IMR-90 (cell line): ENCODE data around the gene CST11. TPM values are rescaled to one million over a fixed set of nuclear protein-coding genes. Genes with fewer than 3 reads are reported as not detected.

Source experiments
- ATAC-seq: fragments of 200-7000 bp; cut with Tn5 transposase; 2 replicates; pipeline ENCODE4 v1.9.1; 2020; ENCODE audit warnings: low read depth, mild to moderate bottlenecking, moderate library complexity
- BruUV-seq: library from RNA; stranded (reverse); fragments of 400-500 nt; replicated peaks from 2 replicates; lab custom pipeline; 2021; lab: Mats Ljungman, UMichigan
- CTCF ChIA-PET: fragments of 300-600 bp; formaldehyde crosslinking; extraction: SDS; loops from one replicate; lab custom pipeline; 2021; ENCODE audit warnings: antibody characterized with exemption; lab: Yijun Ruan, JAX
- POLR2A ChIA-PET: fragments of 300-600 bp; sonication (Branson Sonifier 250); formaldehyde crosslinking; loops from one replicate; lab custom pipeline; 2022; ENCODE audit warnings: antibody characterized with exemption; ENCODE audit not compliant: unreplicated experiment; lab: Charles Lee
- DNase-seq: peaks from one replicate; pipeline ENCODE4 v3.0.0; 2013
- H2AFZ ChIP-seq: replicated peaks from 2 replicates; pipeline ENCODE3; 2013; ENCODE audit warnings: low read length, mild to moderate bottlenecking; ENCODE audit not compliant: poor library complexity
- H2AK5ac ChIP-seq: 2 replicates; pipeline ENCODE4 v1.6.1; 2013; ENCODE audit warnings: low read depth, low read length, inconsistent platforms
- H2AK9ac ChIP-seq: replicated peaks from 2 replicates; pipeline ENCODE3; 2013; ENCODE audit warnings: mild to moderate bottlenecking, low read depth, low read length, moderate library complexity; ENCODE audit not compliant: poor library complexity
- H2BK120ac ChIP-seq: 2 replicates; pipeline ENCODE4 v1.6.1; 2013; ENCODE audit warnings: low read depth, low read length, inconsistent platforms
- H2BK15ac ChIP-seq: 3 replicates; pipeline ENCODE4 v1.6.1; 2013; ENCODE audit warnings: low read depth, low read length, inconsistent platforms
- H2BK20ac ChIP-seq: 2 replicates; pipeline ENCODE4 v1.6.1; 2013; ENCODE audit warnings: low read depth, mild to moderate bottlenecking, inconsistent platforms, low read length, moderate library complexity
- H2BK5ac ChIP-seq: 2 replicates; pipeline ENCODE4 v1.6.1; 2013; ENCODE audit warnings: mild to moderate bottlenecking, low read depth, low read length, inconsistent platforms; ENCODE audit not compliant: poor library complexity, severe bottlenecking
- H3K14ac ChIP-seq: replicated peaks from 2 replicates; pipeline ENCODE4 v1.6.1; 2013; ENCODE audit warnings: low read depth, low read length, inconsistent platforms
- H3K18ac ChIP-seq: 2 replicates; pipeline ENCODE4 v1.6.1; 2013; ENCODE audit warnings: low read depth, low read length, control low read depth
- H3K23ac ChIP-seq: 2 replicates; pipeline ENCODE4 v1.6.1; 2013; ENCODE audit warnings: low read depth, low read length, inconsistent platforms
- H3K27ac ChIP-seq: 2 replicates; pipeline ENCODE4 v1.5.1; 2013; ENCODE audit warnings: mild to moderate bottlenecking, control low read depth, low read length; ENCODE audit not compliant: insufficient read depth
- H3K27me3 ChIP-seq: 2 replicates; pipeline ENCODE4 v1.6.1; 2013; ENCODE audit warnings: low read length; ENCODE audit not compliant: control insufficient read depth, insufficient read depth
- H3K36me3 ChIP-seq: 2 replicates; pipeline ENCODE4 v1.6.1; 2013; ENCODE audit warnings: low read length, mixed read lengths; ENCODE audit not compliant: control insufficient read depth, insufficient read depth
- H3K4ac ChIP-seq: 2 replicates; pipeline ENCODE4 v1.6.1; 2013; ENCODE audit warnings: low read depth, low read length, inconsistent platforms
- H3K4me1 ChIP-seq: 2 replicates; pipeline ENCODE4 v1.6.1; 2013; ENCODE audit warnings: low read length, mixed read lengths; ENCODE audit not compliant: control insufficient read depth, insufficient read depth
- H3K4me2 ChIP-seq: 2 replicates; pipeline ENCODE4 v1.6.1; 2013; ENCODE audit warnings: low read depth, mild to moderate bottlenecking, control low read depth, low read length, moderate library complexity
- H3K4me3 ChIP-seq: 2 replicates; pipeline ENCODE4 v1.5.1; 2013; ENCODE audit warnings: low read depth, mild to moderate bottlenecking, control low read depth, low read length, moderate library complexity; ENCODE audit not compliant: insufficient read depth
- H3K56ac ChIP-seq: 2 replicates; pipeline ENCODE4 v1.6.1; 2013; ENCODE audit warnings: low read length, inconsistent platforms; ENCODE audit not compliant: insufficient read depth; ENCODE audit errors: extremely low read depth
- H3K79me1 ChIP-seq, 2 experiments: 2 replicates each; pipeline ENCODE4 v1.6.1; 2013; ENCODE audit warnings: low read length in 2 of 2, inconsistent platforms in 1 of 2, low read depth in 1 of 2
- H3K9ac ChIP-seq: 2 replicates; pipeline ENCODE4 v1.6.1; 2013; ENCODE audit warnings: low read depth, low read length, control low read depth
- H3K9me1 ChIP-seq: 2 replicates; pipeline ENCODE4 v1.6.1; 2013; ENCODE audit warnings: low read length, inconsistent platforms; ENCODE audit not compliant: insufficient read depth
- H3K9me3 ChIP-seq: 2 replicates; pipeline ENCODE4 v1.6.1; 2013; ENCODE audit warnings: low read length; ENCODE audit not compliant: control insufficient read depth, insufficient read depth
- H4K20me1 ChIP-seq: 2 replicates; pipeline ENCODE4 v1.6.1; 2013; ENCODE audit warnings: low read length, inconsistent platforms; ENCODE audit not compliant: insufficient read depth
- H4K5ac ChIP-seq: 2 replicates; pipeline ENCODE4 v1.6.1; 2013; ENCODE audit warnings: mild to moderate bottlenecking, low read depth, low read length, control low read depth
- H4K8ac ChIP-seq, 2 experiments: 2 replicates each; pipeline ENCODE4 v1.6.1; 2013; ENCODE audit warnings: low read depth in 2 of 2, low read length in 2 of 2, control low read depth in 1 of 2, inconsistent platforms in 1 of 2
- H4K91ac ChIP-seq: 2 replicates; pipeline ENCODE4 v1.6.1; 2013; ENCODE audit warnings: low read depth, low read length, inconsistent platforms; ENCODE audit not compliant: insufficient read depth
- BHLHE40 ChIP-seq: fragments of 150-350 bp; IDR thresholded peaks from 2 replicates; pipeline ENCODE4 v1.6.1; 2016; ENCODE audit warnings: mild to moderate bottlenecking, low read depth, low read length
- CHD1 ChIP-seq: IDR thresholded peaks from 2 replicates; pipeline ENCODE4 v1.6.1; 2012; ENCODE audit warnings: low read depth, low read length, improper control_type of control experiment
- MAFK ChIP-seq: IDR thresholded peaks from 2 replicates; pipeline ENCODE4 v1.6.1; 2012; ENCODE audit warnings: low read depth, low read length, improper control_type of control experiment
- MXI1 ChIP-seq: IDR thresholded peaks from 2 replicates; pipeline ENCODE4 v1.6.1; 2012; ENCODE audit warnings: low read depth, mild to moderate bottlenecking, low read length, moderate library complexity, borderline replicate concordance
- RCOR1 ChIP-seq: IDR thresholded peaks from 2 replicates; pipeline ENCODE4 v1.6.1; 2012; ENCODE audit warnings: mild to moderate bottlenecking, low read length, improper control_type of control experiment; ENCODE audit not compliant: insufficient replicate concordance
- SMC3 ChIP-seq: fragments of 150-350 bp; IDR thresholded peaks from 2 replicates; pipeline ENCODE4 v1.6.1; 2016; ENCODE audit warnings: low read depth, mild to moderate bottlenecking, antibody characterized with exemption, low read length, moderate library complexity
- WGBS, 2 experiments: methylation state at CpG; one replicate each; pipeline versions ENCODE4 v1.1.5 to v1.1.7; 2013; ENCODE audit warnings: missing lambda C conversion rate in 2 of 2; ENCODE audit not compliant: insufficient read length in 1 of 2; ENCODE audit errors: extremely low coverage in 2 of 2; 5-methylcytosine and 5-hydroxymethylcytosine counted together
- dilution Hi-C: fragments of 300-500 bp; cut with HindIII; formaldehyde crosslinking; loops from one replicate; pipeline ENCODE4 v1.14.3; 2018; ENCODE audit warnings: low sequenced_read_pairs; ENCODE audit not compliant: unreplicated experiment
- in situ Hi-C: fragments of 300-500 bp; cut with MboI; formaldehyde crosslinking; loops from 3 replicates; pipeline ENCODE4 v1.14.3; 2019; ENCODE audit warnings: low sequenced_read_pairs, inconsistent platforms, mixed read lengths
- intact Hi-C: fragments of 100-400 bp; cut with micrococcal nuclease; formaldehyde crosslinking; loops from 2 replicates; pipeline ENCODE4 v1.10.0; 2022
- polyA plus RNA-seq, 3 experiments: library from polyadenylated mRNA; depleted of rRNA; stranded (reverse); fragments of >200 nt; gene quantifications; 2 replicates each; pipeline ENCODE4 v1.2.3, GENCODE V29; 2012; ENCODE audit warnings: low replicate concordance in 1 of 3
- total RNA-seq: library from RNA; depleted of rRNA; stranded (reverse); fragments of >200 nt; gene quantifications from 2 replicates; pipeline ENCODE4 v1.2.3, GENCODE V29; 2012

Gene CST11
- total and polyA plus RNA-seq, 2 of the 4 experiments (the other 2 are of a cell fraction): not detected

DNA sequence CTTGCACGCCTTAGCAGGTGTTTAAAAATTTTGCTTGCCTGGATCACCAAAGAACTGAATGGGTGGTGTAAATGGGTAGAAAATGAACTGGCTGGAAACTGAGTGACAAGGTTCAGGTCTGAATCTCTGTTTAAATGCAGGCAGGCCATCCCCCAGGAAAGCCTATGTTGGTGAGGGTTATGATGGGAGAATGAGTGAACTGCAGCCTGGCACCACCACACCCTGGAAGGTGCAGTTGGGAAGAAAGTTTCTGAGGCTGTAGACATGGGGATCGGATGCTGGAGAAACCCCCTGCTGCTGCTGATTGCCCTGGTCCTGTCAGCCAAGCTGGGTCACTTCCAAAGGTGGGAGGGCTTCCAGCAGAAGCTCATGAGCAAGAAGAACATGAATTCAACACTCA lies 12.7 kb downstream of the CST11 start:
- no peak overlapping the region for H2AK9ac ChIP-seq
- no peak overlapping the region for H3K9ac ChIP-seq
- no peak overlapping the region for H2AFZ ChIP-seq
- no peak overlapping the region for H2BK5ac ChIP-seq
- intact Hi-C loops (loop anchor here (5.0 kb wide), 1 partner anchor 227 kb away; no protein-coding TSS in a partner anchor), in situ Hi-C loops (loop anchor here (10.0 kb wide), 1 partner anchor 165 kb away; the partner anchor contains the start of gene CST9), dilution Hi-C loops (no loop called here)
- DNase-seq: no peak
- no peak overlapping the region for H4K8ac ChIP-seq
- H4K20me1 ChIP-seq: no peaks in the 10 kb centered on the region
- no peak overlapping the region for H3K14ac ChIP-seq
- no CpG with 5 or more reads among the region's 2 CpGs for WGBS, 2 experiments
- no peak overlapping the region for H3K4me3 ChIP-seq
- no TSS peak for BruUV-seq
- no peaks in the 10 kb centered on the region for H3K4me1 ChIP-seq
- no peaks in the 10 kb centered on the region for H3K9me3 ChIP-seq
- H2BK15ac ChIP-seq: no peak overlapping the region
- no peak overlapping the region for H3K4me2 ChIP-seq
- no peaks in the 10 kb centered on the region for H3K36me3 ChIP-seq
- H3K23ac ChIP-seq: no peak overlapping the region
- ATAC-seq: no peak
- CTCF ChIA-PET: no interaction called here
- no peak overlapping the region for H4K5ac ChIP-seq
- no peak overlapping the region for H3K18ac ChIP-seq
- H3K27ac ChIP-seq: no peak overlapping the region
- H2BK120ac ChIP-seq: no peak overlapping the region
- H3K4ac ChIP-seq: no peak overlapping the region
- no peak overlapping the region for H4K91ac ChIP-seq
- no peak overlapping the region for H2AK5ac ChIP-seq
- H3K27me3 ChIP-seq: peaks cover 5% of the 10 kb centered on the region; the same call in 1 of the 2 replicates
- peaks cover 3% of the 10 kb centered on the region; the same call in 1 of the 2 replicates for H3K9me1 ChIP-seq
- H2BK20ac ChIP-seq: no peak overlapping the region
- TF ChIP-seq RCOR1 (no peak), MXI1 (no peak), BHLHE40 (no peak), SMC3 (no peak), MAFK (no peak), CHD1 (no peak)
- H3K56ac ChIP-seq: no peak overlapping the region; the same call in 1 of the 2 replicates
- no peaks in the 10 kb centered on the region for H3K79me1 ChIP-seq
- POLR2A ChIA-PET: no interaction called here
